GM12873 (cell line): ENCODE results near the gene TAAR9.

Experiments
- TF ChIP-seq, protein P1 (sequence below): IDR thresholded peaks from 2 replicates; pipeline ENCODE4 v1.5.1; 2012; ENCODE audit warnings: low read depth, mild to moderate bottlenecking, moderate library complexity, low read length, control low read depth; ENCODE audit not compliant: insufficient read depth; ENCODE audit errors: missing control alignments

TAAR9 gene

DNA sequence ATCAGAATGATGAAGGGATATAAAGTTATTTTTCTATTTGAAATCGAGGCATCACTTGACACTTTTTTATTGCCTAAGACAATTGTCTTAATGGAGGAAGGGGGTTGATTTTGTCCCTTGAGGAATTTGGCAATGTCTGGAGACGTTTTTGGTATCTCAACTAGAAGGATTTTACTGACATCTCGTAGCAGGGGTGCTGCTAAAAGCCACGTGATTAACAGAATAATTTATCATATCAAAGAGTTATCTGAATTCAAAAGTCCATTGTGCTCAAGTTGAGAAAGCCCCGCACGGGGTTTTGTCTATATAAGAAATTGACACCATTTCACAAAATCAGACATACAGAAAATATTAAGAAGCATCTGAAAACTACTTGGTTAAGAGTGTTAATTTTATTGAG, 30.5 kb downstream of the TAAR9 start:
- TF ChIP-seq, protein P1, sequence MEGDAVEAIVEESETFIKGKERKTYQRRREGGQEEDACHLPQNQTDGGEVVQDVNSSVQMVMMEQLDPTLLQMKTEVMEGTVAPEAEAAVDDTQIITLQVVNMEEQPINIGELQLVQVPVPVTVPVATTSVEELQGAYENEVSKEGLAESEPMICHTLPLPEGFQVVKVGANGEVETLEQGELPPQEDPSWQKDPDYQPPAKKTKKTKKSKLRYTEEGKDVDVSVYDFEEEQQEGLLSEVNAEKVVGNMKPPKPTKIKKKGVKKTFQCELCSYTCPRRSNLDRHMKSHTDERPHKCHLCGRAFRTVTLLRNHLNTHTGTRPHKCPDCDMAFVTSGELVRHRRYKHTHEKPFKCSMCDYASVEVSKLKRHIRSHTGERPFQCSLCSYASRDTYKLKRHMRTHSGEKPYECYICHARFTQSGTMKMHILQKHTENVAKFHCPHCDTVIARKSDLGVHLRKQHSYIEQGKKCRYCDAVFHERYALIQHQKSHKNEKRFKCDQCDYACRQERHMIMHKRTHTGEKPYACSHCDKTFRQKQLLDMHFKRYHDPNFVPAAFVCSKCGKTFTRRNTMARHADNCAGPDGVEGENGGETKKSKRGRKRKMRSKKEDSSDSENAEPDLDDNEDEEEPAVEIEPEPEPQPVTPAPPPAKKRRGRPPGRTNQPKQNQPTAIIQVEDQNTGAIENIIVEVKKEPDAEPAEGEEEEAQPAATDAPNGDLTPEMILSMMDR = no peak

DNA sequence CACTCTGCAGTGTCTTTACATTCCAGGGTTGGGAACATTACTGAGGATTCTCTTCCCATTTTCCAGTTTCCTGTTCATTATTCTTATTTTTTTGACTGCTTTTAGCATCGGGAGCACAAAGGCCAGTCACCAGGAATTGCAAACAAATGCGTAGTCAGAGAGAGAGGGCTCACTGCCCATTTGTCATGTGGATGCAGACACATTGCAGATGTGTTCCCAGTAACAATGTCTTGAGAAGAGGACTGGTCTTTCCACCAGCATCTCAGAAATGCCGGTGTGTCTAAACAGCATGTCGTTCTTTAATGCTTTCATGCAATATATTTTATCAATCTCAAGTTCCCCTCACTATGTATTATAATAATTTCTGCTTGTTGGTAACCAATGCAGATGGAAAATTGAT, 31.1 kb downstream of the TAAR9 start:
- TF ChIP-seq, protein P1 = no peak

DNA sequence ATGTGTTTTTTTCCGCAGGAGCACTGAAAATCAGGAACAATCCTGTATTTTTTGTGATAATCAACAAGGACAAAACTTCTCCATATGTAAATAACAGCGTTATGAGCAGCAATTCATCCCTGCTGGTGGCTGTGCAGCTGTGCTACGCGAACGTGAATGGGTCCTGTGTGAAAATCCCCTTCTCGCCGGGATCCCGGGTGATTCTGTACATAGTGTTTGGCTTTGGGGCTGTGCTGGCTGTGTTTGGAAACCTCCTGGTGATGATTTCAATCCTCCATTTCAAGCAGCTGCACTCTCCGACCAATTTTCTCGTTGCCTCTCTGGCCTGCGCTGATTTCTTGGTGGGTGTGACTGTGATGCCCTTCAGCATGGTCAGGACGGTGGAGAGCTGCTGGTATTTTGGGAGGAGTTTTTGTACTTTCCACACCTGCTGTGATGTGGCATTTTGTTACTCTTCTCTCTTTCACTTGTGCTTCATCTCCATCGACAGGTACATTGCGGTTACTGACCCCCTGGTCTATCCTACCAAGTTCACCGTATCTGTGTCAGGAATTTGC, 32.2 kb downstream of the TAAR9 start, which contains the start of gene TAAR6:
Gene TAAR6 (plus strand): TSS at position 102 of the 557 bp plus-strand sequence. CDS start 0 bp downstream, at position 102.
- TF ChIP-seq, protein P1 = no peak

DNA sequence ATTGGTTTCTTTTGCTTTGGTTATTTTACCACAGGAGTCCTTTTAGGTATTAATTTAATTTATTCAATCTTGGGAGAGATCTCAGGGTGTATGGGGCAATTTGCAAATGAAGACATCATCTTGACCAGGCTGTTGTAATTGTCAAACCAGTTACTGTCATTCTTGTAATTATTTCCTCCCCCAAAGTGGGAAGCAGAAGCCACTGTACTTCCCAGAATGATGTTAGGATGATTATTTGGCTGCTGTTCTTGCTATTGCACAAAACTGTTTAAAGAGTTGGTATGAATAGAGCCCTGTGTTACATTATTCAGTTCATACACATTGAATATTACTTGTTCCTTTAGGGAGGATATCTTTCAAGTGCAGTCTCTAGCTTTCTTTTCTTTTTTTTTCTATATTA, 33.7 kb downstream of the TAAR9 start:
- TF ChIP-seq, protein P1 = no peak

DNA sequence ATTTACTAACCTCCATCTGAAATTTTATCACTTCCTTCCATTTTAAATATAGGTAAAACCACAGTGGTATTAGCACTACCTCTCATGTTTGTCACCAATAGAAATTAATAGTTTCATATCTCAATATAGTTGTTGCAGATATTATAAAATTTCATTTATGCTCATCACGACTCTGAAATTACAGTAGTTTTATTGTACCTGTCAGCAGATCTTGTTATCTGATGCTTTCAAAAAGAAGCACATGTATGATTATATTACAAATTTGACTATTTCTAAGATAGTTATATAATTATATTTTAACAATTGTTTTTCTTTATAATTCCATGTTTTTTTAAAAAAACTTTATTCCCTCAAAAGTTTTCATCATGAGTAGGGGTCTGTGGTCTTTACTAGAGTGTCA, 46.6 kb downstream of the TAAR9 start:
- TF ChIP-seq, protein P1 = no peak

DNA sequence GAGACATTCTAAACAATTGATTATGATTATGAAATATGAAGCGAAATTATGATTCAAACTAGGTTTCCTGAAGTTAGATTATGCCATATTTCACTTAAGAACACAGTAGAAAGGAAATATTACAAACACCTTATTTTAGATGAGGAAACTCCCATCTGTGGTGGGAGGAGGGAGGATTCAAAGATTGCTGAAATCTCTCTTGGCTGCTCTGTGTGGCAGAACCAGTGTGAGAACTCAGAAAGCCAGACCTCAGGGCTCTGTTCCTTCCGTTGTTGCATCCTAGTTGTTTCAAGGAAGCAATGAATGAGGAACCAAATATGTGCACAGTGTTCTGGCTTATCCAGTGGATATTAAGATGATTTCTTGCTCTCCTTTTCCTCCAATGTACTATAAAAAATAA, 49.3 kb downstream of the TAAR9 start:
- TF ChIP-seq, protein P1 = no peak
